ENCODE data around the gene GALNT9.

DNA sequence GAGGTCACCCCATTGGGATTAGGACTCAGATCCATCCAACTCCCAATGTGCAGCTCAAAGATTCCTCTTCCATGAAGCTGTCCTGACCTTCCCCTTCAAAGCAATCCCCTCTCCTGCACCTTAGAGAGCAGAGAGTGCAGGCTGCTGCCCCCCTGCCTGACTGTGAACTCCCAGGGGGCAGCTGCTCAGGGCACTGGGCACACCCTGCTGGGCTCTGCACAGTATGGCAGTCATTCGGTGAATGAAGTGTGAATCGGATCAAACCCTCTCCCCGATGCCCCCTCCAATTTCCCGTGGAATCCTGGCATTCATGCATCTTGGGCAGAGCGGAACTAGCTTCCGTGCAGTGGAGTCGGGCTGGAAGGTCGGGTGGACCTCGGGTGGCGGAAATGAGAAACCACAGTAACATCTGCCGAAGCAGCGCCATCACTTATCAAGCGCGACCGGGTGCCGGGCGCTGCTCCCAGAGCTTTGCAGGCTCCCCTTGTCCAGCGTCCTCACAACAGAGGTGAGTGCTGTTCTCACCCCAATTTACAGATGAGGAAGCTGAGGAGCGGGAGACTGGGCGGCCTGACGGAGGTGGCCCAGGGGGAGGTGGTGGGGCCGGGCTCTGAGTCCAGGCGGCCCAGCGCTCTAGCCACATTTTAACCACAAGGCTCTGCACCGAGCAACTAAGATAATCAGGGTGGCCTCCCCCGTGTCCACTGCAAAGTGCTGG lies 14.7 kb downstream of the GALNT9 start:
- no peak for TF ChIP-seq EZH2 (IDR thresholded peaks at IDR 0.05; ENCODE audit: borderline replicate concordance, low read length)
- TF ChIP-seq, protein P1, sequence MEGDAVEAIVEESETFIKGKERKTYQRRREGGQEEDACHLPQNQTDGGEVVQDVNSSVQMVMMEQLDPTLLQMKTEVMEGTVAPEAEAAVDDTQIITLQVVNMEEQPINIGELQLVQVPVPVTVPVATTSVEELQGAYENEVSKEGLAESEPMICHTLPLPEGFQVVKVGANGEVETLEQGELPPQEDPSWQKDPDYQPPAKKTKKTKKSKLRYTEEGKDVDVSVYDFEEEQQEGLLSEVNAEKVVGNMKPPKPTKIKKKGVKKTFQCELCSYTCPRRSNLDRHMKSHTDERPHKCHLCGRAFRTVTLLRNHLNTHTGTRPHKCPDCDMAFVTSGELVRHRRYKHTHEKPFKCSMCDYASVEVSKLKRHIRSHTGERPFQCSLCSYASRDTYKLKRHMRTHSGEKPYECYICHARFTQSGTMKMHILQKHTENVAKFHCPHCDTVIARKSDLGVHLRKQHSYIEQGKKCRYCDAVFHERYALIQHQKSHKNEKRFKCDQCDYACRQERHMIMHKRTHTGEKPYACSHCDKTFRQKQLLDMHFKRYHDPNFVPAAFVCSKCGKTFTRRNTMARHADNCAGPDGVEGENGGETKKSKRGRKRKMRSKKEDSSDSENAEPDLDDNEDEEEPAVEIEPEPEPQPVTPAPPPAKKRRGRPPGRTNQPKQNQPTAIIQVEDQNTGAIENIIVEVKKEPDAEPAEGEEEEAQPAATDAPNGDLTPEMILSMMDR (conservative IDR thresholded peaks at IDR 0.05 in 1 of 2, IDR thresholded peaks at IDR 0.05 in 1 of 2; ENCODE audit: extremely low read depth in 1 of 2, insufficient read depth in 1 of 2, low read depth in 1 of 2, low read length in 2 of 2), result no peak

All from mammary epithelial cell (primary cell).